Vein endothelial cell (primary cell): Measurements from ENCODE around the gene CNDP1. TPM values are rescaled to one million over a fixed set of nuclear protein-coding genes. Genes with fewer than 3 reads are reported as not detected.

Source experiments
- total RNA-seq: library from RNA; depleted of rRNA; stranded (reverse); fragments of >200 nt; gene quantifications from 2 replicates; pipeline ENCODE4 v1.2.3, GENCODE V29; 2012

Gene CNDP1
- total RNA-seq: not detected in 2 replicates

DNA sequence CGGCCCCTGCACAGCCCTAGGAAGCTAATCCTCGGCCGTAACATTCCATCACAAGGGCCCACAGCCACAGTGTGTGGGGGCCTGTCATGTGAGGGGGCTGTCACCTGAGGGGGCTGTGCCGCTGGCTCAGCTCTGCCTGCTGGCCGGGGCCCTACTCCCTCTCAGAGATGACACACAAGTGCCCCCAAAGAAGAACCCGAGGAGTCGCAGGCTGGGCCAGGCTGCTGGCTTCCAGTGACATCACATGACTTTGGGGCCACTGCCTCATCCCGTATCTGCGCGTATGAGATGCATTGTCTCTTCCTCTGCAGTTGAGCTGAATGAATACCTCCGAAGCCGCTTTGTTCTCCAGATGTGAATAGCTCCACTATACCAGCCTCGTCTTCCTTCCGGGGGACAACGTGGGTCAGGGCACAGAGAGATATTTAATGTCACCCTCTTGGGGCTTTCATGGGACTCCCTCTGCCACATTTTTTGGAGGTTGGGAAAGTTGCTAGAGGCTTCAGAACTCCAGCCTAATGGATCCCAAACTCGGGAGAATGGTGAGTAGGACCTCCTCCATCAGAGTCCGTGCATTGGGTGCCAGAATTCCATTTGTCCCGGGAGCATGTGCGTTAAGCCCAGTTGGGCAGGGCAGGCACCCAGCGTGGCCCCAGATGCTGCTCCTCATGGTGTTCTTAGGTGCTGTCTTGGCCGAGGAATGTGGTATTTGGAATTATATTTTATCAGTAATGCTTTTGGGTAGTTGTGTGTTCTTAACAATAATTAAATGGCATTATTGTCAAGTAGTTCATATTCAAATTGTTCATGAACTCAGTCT lies at the start of gene CNDP1:
TSS of gene CNDP1 (plus strand) at position 351 of the 820 bp plus-strand sequence. CDS start at position 519, 168 bp downstream.

DNA sequence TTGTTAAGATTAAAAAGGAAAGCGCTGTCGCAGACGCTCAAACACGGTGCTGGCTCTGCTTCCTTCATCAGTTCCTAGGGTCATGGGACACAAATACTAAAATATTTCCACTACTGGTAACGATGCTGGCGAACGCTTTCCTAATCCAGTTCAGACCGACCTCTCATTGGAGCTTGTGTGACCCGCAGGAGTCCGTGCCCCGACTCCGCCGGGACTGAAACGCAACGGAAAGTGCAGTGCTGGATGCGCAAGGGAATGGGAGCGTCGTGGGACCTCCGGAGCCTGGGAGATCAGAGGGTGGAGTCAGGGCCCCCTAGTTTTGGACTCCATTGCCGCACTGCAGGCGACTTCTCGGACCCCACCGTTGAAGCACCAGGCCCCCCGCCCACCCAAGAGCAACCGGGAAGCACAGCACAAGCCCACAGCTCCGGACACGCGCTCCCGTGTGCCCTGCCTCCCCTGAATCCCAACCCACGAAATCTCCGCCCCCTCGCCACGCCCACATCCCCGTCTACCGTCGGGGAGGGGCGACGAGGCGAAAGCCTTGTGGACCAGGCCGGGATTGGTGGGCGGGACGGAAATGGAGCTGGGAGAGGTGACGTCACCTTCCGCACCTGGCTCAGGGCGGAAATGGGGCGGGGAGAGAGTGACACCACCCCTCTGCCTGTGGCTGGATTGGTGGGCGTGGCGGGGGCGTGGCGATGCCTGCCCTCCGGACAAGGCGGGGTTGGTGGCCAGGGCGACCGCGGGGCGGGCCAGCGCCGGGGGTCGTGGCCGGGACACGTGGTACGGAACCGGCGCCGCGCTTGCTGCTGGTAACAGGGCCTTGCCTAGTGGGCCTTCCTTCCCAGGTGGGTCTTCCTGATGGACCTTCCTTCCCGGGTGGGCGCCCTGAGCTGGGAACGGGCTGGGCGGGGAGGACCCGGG lies 38.5 kb upstream of the CNDP1 start, which contains the start of gene CNDP2:
TSS of gene CNDP2 (plus strand) at position 783 of the 927 bp plus-strand sequence. CDS start 3,611 bp downstream, outside the sequence.

GRCh38 chr18:74597662-74598349 lies 63.5 kb downstream of the CNDP1 start, which contains the start of gene ZNF407:
Gene ZNF407 (plus strand): TSS chr18:74597870. CDS start chr18:74631020, 33,150 bp downstream.

Other genes with a start within 250 kb of the CNDP1 start
- 32.8 and 34.9 TPM in 2 replicates for gene CYB5A, start 242.5 kb upstream of the CNDP1 start, total RNA-seq
- not detected in 2 replicates for gene C18orf63, start 218.7 kb upstream of the CNDP1 start, total RNA-seq
- not detected in 2 replicates for gene DIPK1C, start 77.2 kb upstream of the CNDP1 start, total RNA-seq
- 52.3 and 69.7 TPM in 2 replicates for gene CNDP2, start 38.1 kb upstream of the CNDP1 start, total RNA-seq
- 20.9 and 22.0 TPM in 2 replicates for gene ZNF407, start 63.4 kb downstream of the CNDP1 start, total RNA-seq